HepG2 (cell line): ENCODE results near the gene LRRC25. TPM values are rescaled to one million over a fixed set of nuclear protein-coding genes. Genes with fewer than 3 reads are reported as not detected.
A peak's percentile ranks its signal among the peaks of the same experiment; 100 is the strongest.

Experiments
- ATF4 ChIP-seq, 2 experiments: fragments of 450-650 bp in 1 of 2; sonication (generic) in 1 of 2; formaldehyde crosslinking; IDR thresholded peaks; 2 replicates each; pipeline versions ENCODE4 v1.5.0 to v1.8.0; 2020 to 2022; ENCODE audit warnings: mild to moderate bottlenecking in 1 of 2, missing genetic modification reagents in 1 of 2
- MAF1 ChIP-seq: sonication (generic); formaldehyde crosslinking; IDR thresholded peaks from 2 replicates; pipeline ENCODE4 v1.5.0; 2020; ENCODE audit warnings: missing genetic modification reagents, borderline replicate concordance
- MED1 ChIP-seq: sonication (generic); formaldehyde crosslinking; IDR thresholded peaks from 2 replicates; pipeline ENCODE4 v1.4.0; 2020; ENCODE audit warnings: missing genetic modification reagents
- PRDM15 ChIP-seq: sonication (generic); formaldehyde crosslinking; IDR thresholded peaks from 2 replicates; pipeline ENCODE4 v1.4.0; 2020; ENCODE audit warnings: missing genetic modification reagents
- REL ChIP-seq: sonication (generic); formaldehyde crosslinking; conservative IDR thresholded peaks from 2 replicates; pipeline ENCODE4 v1.8.0; 2022; ENCODE audit warnings: mild to moderate bottlenecking, missing genetic modification reagents, moderate library complexity
- SYNCRIP ChIP-seq: fragments of 200-400 bp; formaldehyde crosslinking; IDR thresholded peaks from 2 replicates; pipeline ENCODE4 v1.6.1; 2018; ENCODE audit warnings: mild to moderate bottlenecking, low read depth, low read length; ENCODE audit not compliant: insufficient read depth
- TAF1 ChIP-seq: sonication (generic); formaldehyde crosslinking; IDR thresholded peaks from 2 replicates; pipeline ENCODE4 v1.4.0; 2020; ENCODE audit warnings: missing genetic modification reagents
- ZMAT5 ChIP-seq: sonication (generic); formaldehyde crosslinking; IDR thresholded peaks from 2 replicates; pipeline ENCODE4 v1.5.0; 2020; ENCODE audit warnings: mild to moderate bottlenecking, low read depth, missing genetic modification reagents, borderline replicate concordance
- ZNF180 ChIP-seq: sonication (generic); formaldehyde crosslinking; IDR thresholded peaks from 2 replicates; pipeline ENCODE4 v1.4.0; 2020; ENCODE audit warnings: low read depth, missing genetic modification reagents, borderline replicate concordance
- ZNF205 ChIP-seq: IDR thresholded peaks from 2 replicates; pipeline ENCODE4 v1.6.1; 2018; ENCODE audit warnings: missing biosample characterization, missing genetic modification reagents
- ZNF430 ChIP-seq: sonication (generic); formaldehyde crosslinking; IDR thresholded peaks from 2 replicates; pipeline ENCODE4 v1.9.0; 2021; ENCODE audit warnings: mild to moderate bottlenecking, missing genetic modification reagents
- ZNF501 ChIP-seq: sonication (generic); formaldehyde crosslinking; IDR thresholded peaks from 2 replicates; pipeline ENCODE4 v1.5.1; 2020; ENCODE audit warnings: mild to moderate bottlenecking, moderate library complexity, missing genetic modification reagents
- ZNF570 ChIP-seq: sonication (generic); formaldehyde crosslinking; IDR thresholded peaks from 2 replicates; pipeline ENCODE4 v1.4.0; 2020; ENCODE audit warnings: mild to moderate bottlenecking, missing genetic modification reagents, borderline replicate concordance
- ZNF577 ChIP-seq: sonication (generic); formaldehyde crosslinking; IDR thresholded peaks from 2 replicates; pipeline ENCODE4 v1.4.0; 2020; ENCODE audit warnings: mild to moderate bottlenecking, low read depth, missing genetic modification reagents, borderline replicate concordance
- ZNF644 ChIP-seq: IDR thresholded peaks from 2 replicates; pipeline ENCODE4 v1.6.1; 2016; ENCODE audit warnings: low read depth
- ZNF883 ChIP-seq: sonication (generic); formaldehyde crosslinking; IDR thresholded peaks from 2 replicates; pipeline ENCODE4 v1.5.1; 2020; ENCODE audit warnings: mild to moderate bottlenecking, missing genetic modification reagents; ENCODE audit errors: not compliant biosample characterization
- polyA plus RNA-seq, 8 experiments: library from polyadenylated mRNA; depleted of rRNA in 3 of 8; stranded (reverse) in 7 of 8; unstranded in 1 of 8; fragments of >200 nt; fragmentation: Illumina TruSeq in 4 of 8; extraction: Trizol in 4 of 8; gene quantifications; 2 replicates each; pipeline versions ENCODE4 v1.2.1 to v1.2.3, GENCODE V29; 2011 to 2016; ENCODE audit warnings: low read depth in 4 of 8, missing spikeins in 1 of 8, mixed read lengths in 1 of 8; ENCODE audit not compliant: insufficient read depth in 1 of 8
- total RNA-seq, 5 experiments: library from RNA; depleted of rRNA; stranded (reverse); fragments of >200 nt; fragmentation: Illumina TruSeq; extraction: Trizol; gene quantifications; 2 replicates each; pipeline ENCODE4 v1.2.3, GENCODE V29; 2016; ENCODE audit warnings: low read depth in 1 of 5
- TF ChIP-seq, protein P1 (sequence below): sonication (generic); formaldehyde crosslinking; IDR thresholded peaks from 2 replicates; pipeline ENCODE4 v1.5.1; 2020; ENCODE audit warnings: missing genetic modification reagents, mild to moderate bottlenecking, borderline replicate concordance
- TF ChIP-seq, protein P2 (sequence below): sonication (generic); formaldehyde crosslinking; IDR thresholded peaks from 2 replicates; pipeline ENCODE4 v1.5.1; 2020; ENCODE audit warnings: missing genetic modification reagents, mild to moderate bottlenecking, borderline replicate concordance

LRRC25 gene
- total and polyA plus RNA-seq, 2 of the 13 experiments (the other 11 are each of a cell fraction or from before 2014, with no cell fraction given), result 0.13 to 0.53 TPM

GRCh38 chr19:18385675-18386542, 11.5 kb downstream of the LRRC25 start, which contains the start of gene GDF15 (continued):
- TF ChIP-seq, protein P1, sequence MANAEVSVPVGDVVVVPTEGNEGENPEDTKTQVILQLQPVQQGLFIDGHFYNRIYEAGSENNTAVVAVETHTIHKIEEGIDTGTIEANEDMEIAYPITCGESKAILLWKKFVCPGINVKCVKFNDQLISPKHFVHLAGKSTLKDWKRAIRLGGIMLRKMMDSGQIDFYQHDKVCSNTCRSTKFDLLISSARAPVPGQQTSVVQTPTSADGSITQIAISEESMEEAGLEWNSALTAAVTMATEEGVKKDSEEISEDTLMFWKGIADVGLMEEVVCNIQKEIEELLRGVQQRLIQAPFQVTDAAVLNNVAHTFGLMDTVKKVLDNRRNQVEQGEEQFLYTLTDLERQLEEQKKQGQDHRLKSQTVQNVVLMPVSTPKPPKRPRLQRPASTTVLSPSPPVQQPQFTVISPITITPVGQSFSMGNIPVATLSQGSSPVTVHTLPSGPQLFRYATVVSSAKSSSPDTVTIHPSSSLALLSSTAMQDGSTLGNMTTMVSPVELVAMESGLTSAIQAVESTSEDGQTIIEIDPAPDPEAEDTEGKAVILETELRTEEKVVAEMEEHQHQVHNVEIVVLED (CRISPR knock-in tag), result peak; percentile 38; the same call in 1 of the 2 replicates
- TF ChIP-seq SYNCRIP, result no peak
- TF ChIP-seq, protein P2, sequence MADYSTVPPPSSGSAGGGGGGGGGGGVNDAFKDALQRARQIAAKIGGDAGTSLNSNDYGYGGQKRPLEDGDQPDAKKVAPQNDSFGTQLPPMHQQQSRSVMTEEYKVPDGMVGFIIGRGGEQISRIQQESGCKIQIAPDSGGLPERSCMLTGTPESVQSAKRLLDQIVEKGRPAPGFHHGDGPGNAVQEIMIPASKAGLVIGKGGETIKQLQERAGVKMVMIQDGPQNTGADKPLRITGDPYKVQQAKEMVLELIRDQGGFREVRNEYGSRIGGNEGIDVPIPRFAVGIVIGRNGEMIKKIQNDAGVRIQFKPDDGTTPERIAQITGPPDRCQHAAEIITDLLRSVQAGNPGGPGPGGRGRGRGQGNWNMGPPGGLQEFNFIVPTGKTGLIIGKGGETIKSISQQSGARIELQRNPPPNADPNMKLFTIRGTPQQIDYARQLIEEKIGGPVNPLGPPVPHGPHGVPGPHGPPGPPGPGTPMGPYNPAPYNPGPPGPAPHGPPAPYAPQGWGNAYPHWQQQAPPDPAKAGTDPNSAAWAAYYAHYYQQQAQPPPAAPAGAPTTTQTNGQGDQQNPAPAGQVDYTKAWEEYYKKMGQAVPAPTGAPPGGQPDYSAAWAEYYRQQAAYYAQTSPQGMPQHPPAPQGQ (CRISPR knock-in tag), result no peak
- no peak for TF ChIP-seq ZNF883 (CRISPR knock-in tag)
- peak; percentile 76 for TF ChIP-seq ZNF205 (CRISPR knock-in tag)
- TF ChIP-seq ZNF430 (CRISPR knock-in tag), result peak; percentile 67; the same call in 1 of the 2 replicates
- peak in 1 of 2 experiments; percentile 85; a peak in 2 of 4 replicates for TF ChIP-seq ATF4 (CRISPR knock-in tag; IDR thresholded peaks at IDR 0.05)
- TF ChIP-seq ZNF577 (CRISPR knock-in tag), result no peak
- peak; percentile 99 for TF ChIP-seq TAF1 (CRISPR knock-in tag)
- no peak for TF ChIP-seq ZMAT5 (CRISPR knock-in tag)
- peak; percentile 96; the same call in 1 of the 2 replicates for TF ChIP-seq ZNF180 (CRISPR knock-in tag)
- no peak for TF ChIP-seq ZNF570 (CRISPR knock-in tag)
- peak; percentile 73 for TF ChIP-seq PRDM15
- peak; percentile 93 for TF ChIP-seq REL (CRISPR knock-in tag)
- TF ChIP-seq ZNF501 (CRISPR knock-in tag), result peak; percentile 54; the same call in 1 of the 2 replicates
- peak; percentile 97 for TF ChIP-seq MED1
- TF ChIP-seq ZNF644 (CRISPR knock-in tag), result no peak; the same call in 1 of the 2 replicates
- peak; percentile 94; the same call in 1 of the 2 replicates for TF ChIP-seq MAF1 (CRISPR knock-in tag)
